ENCODE measurements around the gene TENT4B.
"Not testable (repeated sequence)": the region's sequence is repeated elsewhere in the genome, so short reads cannot be mapped to it uniquely, and the experiment has no call there.

The TENT4B gene

GRCh38 chr16:50152807-50153595 lies at the start of gene TENT4B:
TENT4B (plus strand) TSS chr16:50153306; CDS start chr16:50153622, 316 bp downstream.
- no peak for DNase-seq

- no peak for DNase-seq
Measured at GRCh38 chr16:50103764-50104163, 49.3 kb upstream of the TENT4B start.

- DNase-seq: no peak
Measured at GRCh38 chr16:50114357-50115129, 38.6 kb upstream of the TENT4B start.

GRCh38 chr16:50120711-50121110 lies 32.4 kb upstream of the TENT4B start:
- no peak for DNase-seq

- DNase-seq: no peak
Measured at GRCh38 chr16:50121278-50121677, 31.8 kb upstream of the TENT4B start.

GRCh38 chr16:50121721-50122445 lies 31.2 kb upstream of the TENT4B start:
- DNase-seq: no peak

GRCh38 chr16:50123417-50123816 lies 29.7 kb upstream of the TENT4B start:
- DNase-seq: no peak

GRCh38 chr16:50124769-50125168 lies 28.3 kb upstream of the TENT4B start:
- DNase-seq: no peak

GRCh38 chr16:50126183-50126582 lies 26.9 kb upstream of the TENT4B start:
- DNase-seq: no peak

- not testable (repeated sequence) for DNase-seq
Measured at GRCh38 chr16:50132571-50132970, 20.5 kb upstream of the TENT4B start.

GRCh38 chr16:50133214-50133613 lies 19.9 kb upstream of the TENT4B start:
- no peak for DNase-seq

- DNase-seq: no peak
Measured at GRCh38 chr16:50136399-50136798, 16.7 kb upstream of the TENT4B start.

GRCh38 chr16:50137268-50137667 lies 15.8 kb upstream of the TENT4B start:
- no peak for DNase-seq

- no peak for DNase-seq
Measured at GRCh38 chr16:50139580-50139979, 13.5 kb upstream of the TENT4B start.

GRCh38 chr16:50144211-50144610 lies 8.9 kb upstream of the TENT4B start:
- no peak for DNase-seq

GRCh38 chr16:50146479-50147435 lies 6.3 kb upstream of the TENT4B start:
- no peak for DNase-seq

GRCh38 chr16:50151322-50151721 lies 1.8 kb upstream of the TENT4B start:
- DNase-seq: no peak

- no peak for DNase-seq
Measured at GRCh38 chr16:50151756-50152155, 1.4 kb upstream of the TENT4B start.

- no peak for DNase-seq
Measured at GRCh38 chr16:50152351-50152806, 727 bp upstream of the TENT4B start.

GRCh38 chr16:50153596-50154419 lies 702 bp downstream of the TENT4B start:
- DNase-seq: no peak

- no peak for DNase-seq
Measured at GRCh38 chr16:50154420-50154950, 1.4 kb downstream of the TENT4B start.

Data from SHP77 treated with DMSO at 0.1 percent for 48 hours (cell line).